Epithelial cell of esophagus (primary cell): ENCODE data around the gene PPM1B.
"Not testable (repeated sequence)": the region's sequence is repeated elsewhere in the genome, so short reads cannot be mapped to it uniquely, and the experiment has no call there.

Experiments used
- DNase-seq: peaks from one replicate; pipeline ENCODE4 v3.0.0; 2010; ENCODE audit warnings: low read depth
- H3K4me3 ChIP-seq: 2 replicates; pipeline ENCODE4 v1.5.1; 2011; ENCODE audit warnings: mild to moderate bottlenecking, low read length, control low read depth
- TF ChIP-seq, protein P1 (sequence below): IDR thresholded peaks from 2 replicates; pipeline ENCODE4 v1.5.1; 2011; ENCODE audit warnings: low read depth, mild to moderate bottlenecking, low read length, control low read depth, inconsistent platforms; ENCODE audit not compliant: insufficient read depth; ENCODE audit errors: missing control alignments

PPM1B gene

GRCh38 chr2:44205169-44205568 lies 36.5 kb downstream of the PPM1B start:
- DNase-seq, result no peak
- H3K4me3 ChIP-seq, result no peak overlapping the region
- TF ChIP-seq, protein P1, sequence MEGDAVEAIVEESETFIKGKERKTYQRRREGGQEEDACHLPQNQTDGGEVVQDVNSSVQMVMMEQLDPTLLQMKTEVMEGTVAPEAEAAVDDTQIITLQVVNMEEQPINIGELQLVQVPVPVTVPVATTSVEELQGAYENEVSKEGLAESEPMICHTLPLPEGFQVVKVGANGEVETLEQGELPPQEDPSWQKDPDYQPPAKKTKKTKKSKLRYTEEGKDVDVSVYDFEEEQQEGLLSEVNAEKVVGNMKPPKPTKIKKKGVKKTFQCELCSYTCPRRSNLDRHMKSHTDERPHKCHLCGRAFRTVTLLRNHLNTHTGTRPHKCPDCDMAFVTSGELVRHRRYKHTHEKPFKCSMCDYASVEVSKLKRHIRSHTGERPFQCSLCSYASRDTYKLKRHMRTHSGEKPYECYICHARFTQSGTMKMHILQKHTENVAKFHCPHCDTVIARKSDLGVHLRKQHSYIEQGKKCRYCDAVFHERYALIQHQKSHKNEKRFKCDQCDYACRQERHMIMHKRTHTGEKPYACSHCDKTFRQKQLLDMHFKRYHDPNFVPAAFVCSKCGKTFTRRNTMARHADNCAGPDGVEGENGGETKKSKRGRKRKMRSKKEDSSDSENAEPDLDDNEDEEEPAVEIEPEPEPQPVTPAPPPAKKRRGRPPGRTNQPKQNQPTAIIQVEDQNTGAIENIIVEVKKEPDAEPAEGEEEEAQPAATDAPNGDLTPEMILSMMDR, result no peak

GRCh38 chr2:44207102-44207501 lies 38.4 kb downstream of the PPM1B start:
- TF ChIP-seq, protein P1, result no peak
- no peak for DNase-seq
- no peak overlapping the region for H3K4me3 ChIP-seq

GRCh38 chr2:44207648-44208047 lies 39.0 kb downstream of the PPM1B start:
- not testable (repeated sequence) for DNase-seq, H3K4me3 ChIP-seq

DNA sequence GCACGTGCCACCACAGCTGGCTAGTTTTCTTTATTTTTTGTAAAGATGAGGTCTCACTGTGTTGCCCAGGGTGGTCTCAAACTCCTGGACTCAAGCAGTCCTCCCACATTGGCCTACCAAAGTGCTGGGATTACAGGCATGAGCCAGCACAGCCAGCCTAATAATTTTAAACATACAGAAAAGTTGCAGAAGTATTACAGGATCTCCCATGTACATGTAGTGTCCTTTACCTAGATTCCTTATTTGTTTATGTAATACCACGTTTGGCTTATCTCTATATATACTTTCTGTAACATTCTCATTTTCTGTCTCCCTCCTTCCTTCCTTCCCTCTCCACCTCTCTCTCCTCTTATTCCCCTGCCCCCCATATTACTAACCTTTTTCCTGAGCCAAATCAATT lies 41.7 kb downstream of the PPM1B start:
- no peak overlapping the region for H3K4me3 ChIP-seq
- no peak for DNase-seq
- TF ChIP-seq, protein P1, result no peak

GRCh38 chr2:44211183-44211582 lies 42.5 kb downstream of the PPM1B start:
- no peak overlapping the region for H3K4me3 ChIP-seq
- DNase-seq, result no peak
- TF ChIP-seq, protein P1, result no peak

- TF ChIP-seq, protein P1, result no peak
- no peak for DNase-seq
- no peak overlapping the region for H3K4me3 ChIP-seq
Observed at GRCh38 chr2:44212302-44212701, 43.6 kb downstream of the PPM1B start.

GRCh38 chr2:44215827-44216226 lies 47.2 kb downstream of the PPM1B start:
- H3K4me3 ChIP-seq, result no peak overlapping the region
- TF ChIP-seq, protein P1, result no peak
- DNase-seq, result no peak

- no peak for DNase-seq
- TF ChIP-seq, protein P1, result no peak
Observed at GRCh38 chr2:44218771-44219170, 50.1 kb downstream of the PPM1B start.

More at GRCh38 chr2:44218771-44219170, 50.1 kb downstream of the PPM1B start:
- no peak overlapping the region for H3K4me3 ChIP-seq
